IMR-90 (cell line): ENCODE data around the gene PAX5. TPM values are rescaled to one million over a fixed set of nuclear protein-coding genes. Genes with fewer than 3 reads are reported as not detected.
A peak's percentile ranks its signal among the peaks of the same experiment; 100 is the strongest.

ENCODE experiments used
- ATAC-seq: fragments of 200-7000 bp; cut with Tn5 transposase; 2 replicates; pipeline ENCODE4 v1.9.1; 2020; ENCODE audit warnings: low read depth, mild to moderate bottlenecking, moderate library complexity
- BruUV-seq: library from RNA; stranded (reverse); fragments of 400-500 nt; replicated peaks from 2 replicates; lab custom pipeline; 2021; lab: Mats Ljungman, UMichigan
- CTCF ChIA-PET: fragments of 300-600 bp; formaldehyde crosslinking; extraction: SDS; loops from one replicate; lab custom pipeline; 2021; ENCODE audit warnings: antibody characterized with exemption; lab: Yijun Ruan, JAX
- POLR2A ChIA-PET: fragments of 300-600 bp; sonication (Branson Sonifier 250); formaldehyde crosslinking; loops from one replicate; lab custom pipeline; 2022; ENCODE audit warnings: antibody characterized with exemption; ENCODE audit not compliant: unreplicated experiment; lab: Charles Lee
- DNase-seq: peaks from one replicate; pipeline ENCODE4 v3.0.0; 2013
- H2AFZ ChIP-seq: replicated peaks from 2 replicates; pipeline ENCODE3; 2013; ENCODE audit warnings: low read length, mild to moderate bottlenecking; ENCODE audit not compliant: poor library complexity
- H2AK5ac ChIP-seq: 2 replicates; pipeline ENCODE4 v1.6.1; 2013; ENCODE audit warnings: low read depth, low read length, inconsistent platforms
- H2AK9ac ChIP-seq: replicated peaks from 2 replicates; pipeline ENCODE3; 2013; ENCODE audit warnings: mild to moderate bottlenecking, low read depth, low read length, moderate library complexity; ENCODE audit not compliant: poor library complexity
- H2BK120ac ChIP-seq: 2 replicates; pipeline ENCODE4 v1.6.1; 2013; ENCODE audit warnings: low read depth, low read length, inconsistent platforms
- H2BK15ac ChIP-seq: 3 replicates; pipeline ENCODE4 v1.6.1; 2013; ENCODE audit warnings: low read depth, low read length, inconsistent platforms
- H2BK20ac ChIP-seq: 2 replicates; pipeline ENCODE4 v1.6.1; 2013; ENCODE audit warnings: low read depth, mild to moderate bottlenecking, inconsistent platforms, low read length, moderate library complexity
- H2BK5ac ChIP-seq: 2 replicates; pipeline ENCODE4 v1.6.1; 2013; ENCODE audit warnings: mild to moderate bottlenecking, low read depth, low read length, inconsistent platforms; ENCODE audit not compliant: poor library complexity, severe bottlenecking
- H3K14ac ChIP-seq: replicated peaks from 2 replicates; pipeline ENCODE4 v1.6.1; 2013; ENCODE audit warnings: low read depth, low read length, inconsistent platforms
- H3K18ac ChIP-seq: 2 replicates; pipeline ENCODE4 v1.6.1; 2013; ENCODE audit warnings: low read depth, low read length, control low read depth
- H3K23ac ChIP-seq: 2 replicates; pipeline ENCODE4 v1.6.1; 2013; ENCODE audit warnings: low read depth, low read length, inconsistent platforms
- H3K27ac ChIP-seq: 2 replicates; pipeline ENCODE4 v1.5.1; 2013; ENCODE audit warnings: mild to moderate bottlenecking, control low read depth, low read length; ENCODE audit not compliant: insufficient read depth
- H3K27me3 ChIP-seq: 2 replicates; pipeline ENCODE4 v1.6.1; 2013; ENCODE audit warnings: low read length; ENCODE audit not compliant: control insufficient read depth, insufficient read depth
- H3K36me3 ChIP-seq: 2 replicates; pipeline ENCODE4 v1.6.1; 2013; ENCODE audit warnings: low read length, mixed read lengths; ENCODE audit not compliant: control insufficient read depth, insufficient read depth
- H3K4ac ChIP-seq: 2 replicates; pipeline ENCODE4 v1.6.1; 2013; ENCODE audit warnings: low read depth, low read length, inconsistent platforms
- H3K4me1 ChIP-seq: 2 replicates; pipeline ENCODE4 v1.6.1; 2013; ENCODE audit warnings: low read length, mixed read lengths; ENCODE audit not compliant: control insufficient read depth, insufficient read depth
- H3K4me2 ChIP-seq: 2 replicates; pipeline ENCODE4 v1.6.1; 2013; ENCODE audit warnings: low read depth, mild to moderate bottlenecking, control low read depth, low read length, moderate library complexity
- H3K4me3 ChIP-seq: 2 replicates; pipeline ENCODE4 v1.5.1; 2013; ENCODE audit warnings: low read depth, mild to moderate bottlenecking, control low read depth, low read length, moderate library complexity; ENCODE audit not compliant: insufficient read depth
- H3K56ac ChIP-seq: 2 replicates; pipeline ENCODE4 v1.6.1; 2013; ENCODE audit warnings: low read length, inconsistent platforms; ENCODE audit not compliant: insufficient read depth; ENCODE audit errors: extremely low read depth
- H3K79me1 ChIP-seq, 2 experiments: 2 replicates each; pipeline ENCODE4 v1.6.1; 2013; ENCODE audit warnings: low read length in 2 of 2, inconsistent platforms in 1 of 2, low read depth in 1 of 2
- H3K9ac ChIP-seq: 2 replicates; pipeline ENCODE4 v1.6.1; 2013; ENCODE audit warnings: low read depth, low read length, control low read depth
- H3K9me1 ChIP-seq: 2 replicates; pipeline ENCODE4 v1.6.1; 2013; ENCODE audit warnings: low read length, inconsistent platforms; ENCODE audit not compliant: insufficient read depth
- H3K9me3 ChIP-seq: 2 replicates; pipeline ENCODE4 v1.6.1; 2013; ENCODE audit warnings: low read length; ENCODE audit not compliant: control insufficient read depth, insufficient read depth
- H4K20me1 ChIP-seq: 2 replicates; pipeline ENCODE4 v1.6.1; 2013; ENCODE audit warnings: low read length, inconsistent platforms; ENCODE audit not compliant: insufficient read depth
- H4K5ac ChIP-seq: 2 replicates; pipeline ENCODE4 v1.6.1; 2013; ENCODE audit warnings: mild to moderate bottlenecking, low read depth, low read length, control low read depth
- H4K8ac ChIP-seq, 2 experiments: 2 replicates each; pipeline ENCODE4 v1.6.1; 2013; ENCODE audit warnings: low read depth in 2 of 2, low read length in 2 of 2, control low read depth in 1 of 2, inconsistent platforms in 1 of 2
- H4K91ac ChIP-seq: 2 replicates; pipeline ENCODE4 v1.6.1; 2013; ENCODE audit warnings: low read depth, low read length, inconsistent platforms; ENCODE audit not compliant: insufficient read depth
- BHLHE40 ChIP-seq: fragments of 150-350 bp; IDR thresholded peaks from 2 replicates; pipeline ENCODE4 v1.6.1; 2016; ENCODE audit warnings: mild to moderate bottlenecking, low read depth, low read length
- CEBPB ChIP-seq: IDR thresholded peaks from 2 replicates; pipeline ENCODE4 v1.6.1; 2012; ENCODE audit warnings: low read depth, low read length, improper control_type of control experiment
- CHD1 ChIP-seq: IDR thresholded peaks from 2 replicates; pipeline ENCODE4 v1.6.1; 2012; ENCODE audit warnings: low read depth, low read length, improper control_type of control experiment
- FOS ChIP-seq: fragments of 150-350 bp; IDR thresholded peaks from 2 replicates; pipeline ENCODE4 v1.6.1; 2016; ENCODE audit warnings: low read depth, low read length
- MAFK ChIP-seq: IDR thresholded peaks from 2 replicates; pipeline ENCODE4 v1.6.1; 2012; ENCODE audit warnings: low read depth, low read length, improper control_type of control experiment
- MXI1 ChIP-seq: IDR thresholded peaks from 2 replicates; pipeline ENCODE4 v1.6.1; 2012; ENCODE audit warnings: low read depth, mild to moderate bottlenecking, low read length, moderate library complexity, borderline replicate concordance
- NFE2L2 ChIP-seq: fragments of 150-350 bp; IDR thresholded peaks from 2 replicates; pipeline ENCODE4 v1.6.1; 2016; ENCODE audit warnings: low read depth, mild to moderate bottlenecking, low read length
- POLR2A ChIP-seq: IDR thresholded peaks from 2 replicates; pipeline ENCODE4 v1.6.1; 2012; ENCODE audit warnings: mild to moderate bottlenecking, low read depth, low read length
- RAD21 ChIP-seq: IDR thresholded peaks from 2 replicates; pipeline ENCODE4 v1.6.1; 2012; ENCODE audit warnings: low read length, improper control_type of control experiment
- RCOR1 ChIP-seq: IDR thresholded peaks from 2 replicates; pipeline ENCODE4 v1.6.1; 2012; ENCODE audit warnings: mild to moderate bottlenecking, low read length, improper control_type of control experiment; ENCODE audit not compliant: insufficient replicate concordance
- RFX5 ChIP-seq: IDR thresholded peaks from 2 replicates; pipeline ENCODE4 v1.8.0; 2012; ENCODE audit warnings: low read depth, mild to moderate bottlenecking, low read length, moderate library complexity
- SMC3 ChIP-seq: fragments of 150-350 bp; IDR thresholded peaks from 2 replicates; pipeline ENCODE4 v1.6.1; 2016; ENCODE audit warnings: low read depth, mild to moderate bottlenecking, antibody characterized with exemption, low read length, moderate library complexity
- WGBS, 2 experiments: methylation state at CpG; one replicate each; pipeline versions ENCODE4 v1.1.5 to v1.1.7; 2013; ENCODE audit warnings: missing lambda C conversion rate in 2 of 2; ENCODE audit not compliant: insufficient read length in 1 of 2; ENCODE audit errors: extremely low coverage in 2 of 2; 5-methylcytosine and 5-hydroxymethylcytosine counted together
- dilution Hi-C: fragments of 300-500 bp; cut with HindIII; formaldehyde crosslinking; loops from one replicate; pipeline ENCODE4 v1.14.3; 2018; ENCODE audit warnings: low sequenced_read_pairs; ENCODE audit not compliant: unreplicated experiment
- in situ Hi-C: fragments of 300-500 bp; cut with MboI; formaldehyde crosslinking; loops from 3 replicates; pipeline ENCODE4 v1.14.3; 2019; ENCODE audit warnings: low sequenced_read_pairs, inconsistent platforms, mixed read lengths
- intact Hi-C: fragments of 100-400 bp; cut with micrococcal nuclease; formaldehyde crosslinking; loops from 2 replicates; pipeline ENCODE4 v1.10.0; 2022
- polyA plus RNA-seq, 3 experiments: library from polyadenylated mRNA; depleted of rRNA; stranded (reverse); fragments of >200 nt; gene quantifications; 2 replicates each; pipeline ENCODE4 v1.2.3, GENCODE V29; 2012; ENCODE audit warnings: low replicate concordance in 1 of 3
- total RNA-seq: library from RNA; depleted of rRNA; stranded (reverse); fragments of >200 nt; gene quantifications from 2 replicates; pipeline ENCODE4 v1.2.3, GENCODE V29; 2012
- TF ChIP-seq, protein P1 (sequence below): fragments of 150-350 bp; IDR thresholded peaks from 2 replicates; pipeline ENCODE4 v1.6.1; 2017; ENCODE audit warnings: mild to moderate bottlenecking, antibody characterized with exemption, low read length, low read depth
- TF ChIP-seq, protein P2 (sequence below): conservative IDR thresholded peaks from 2 replicates; pipeline ENCODE4 v1.5.1; 2012; ENCODE audit warnings: mild to moderate bottlenecking, low read depth, low read length, improper control_type of control experiment
- TF ChIP-seq, protein P3 (sequence below): fragments of 150-350 bp; IDR thresholded peaks from 2 replicates; pipeline ENCODE4 v1.6.1; 2016; ENCODE audit warnings: low read depth, mild to moderate bottlenecking, low read length, moderate library complexity, borderline replicate concordance

Gene PAX5
- total and polyA plus RNA-seq, 2 of the 4 experiments (the other 2 are of a cell fraction): not detected

DNA sequence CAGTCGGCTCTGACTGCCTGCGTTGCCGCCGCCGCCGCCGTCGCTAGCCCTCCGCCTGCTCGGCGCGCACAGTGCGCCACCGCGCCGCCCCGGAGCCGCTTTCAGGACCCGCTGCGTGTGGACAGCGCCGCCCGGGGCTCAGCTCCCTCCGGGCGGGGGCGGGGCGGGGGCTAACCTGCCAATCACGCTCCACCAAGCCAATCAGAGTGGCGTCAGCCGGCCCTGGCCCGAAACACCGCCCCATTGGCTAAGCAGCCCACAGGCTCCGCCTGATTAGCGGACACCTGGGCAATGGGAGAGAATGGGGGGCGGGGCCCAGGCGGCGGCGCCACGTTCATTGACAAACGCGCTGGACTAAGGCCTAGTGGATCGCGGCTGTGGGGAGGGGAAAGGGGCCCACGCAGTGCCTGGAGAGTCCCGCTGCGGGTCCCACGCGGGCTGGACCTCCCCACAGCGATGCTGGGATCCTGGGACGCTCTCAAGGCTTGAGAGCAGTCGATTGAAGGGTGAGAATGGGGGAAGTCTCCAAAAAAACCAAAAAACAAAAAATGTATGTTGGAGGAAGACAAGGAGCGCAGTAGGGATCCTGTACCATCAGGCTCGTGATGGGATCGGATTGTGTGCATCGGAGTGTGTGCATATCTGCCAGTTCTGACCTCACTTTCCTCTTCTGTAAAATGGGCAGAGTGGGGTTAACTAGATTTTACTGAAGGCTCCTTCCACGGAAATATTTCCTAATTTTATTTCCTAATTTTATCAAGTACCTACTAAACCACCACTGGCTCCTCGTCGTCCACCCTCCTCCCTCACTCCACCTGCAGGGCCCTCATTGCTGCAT lies 6.3 kb downstream of the PAX5 start:
- Histone ChIP-seq H2BK20ac (no peak overlapping the region), H4K20me1 (peaks cover 8% of the 10 kb centered on the region; the same call in 1 of the 2 replicates), H4K5ac (no peak overlapping the region), H3K27ac (no peak overlapping the region), H3K36me3 (no peaks in the 10 kb centered on the region), H2BK15ac (no peak overlapping the region), H2BK5ac (no peak overlapping the region), H2AK5ac (no peak overlapping the region), H3K14ac (no peak overlapping the region), H2AK9ac (peak overlapping the region; percentile 70), H3K4me2 (peak overlapping the region; percentile 56; the same call in 1 of the 2 replicates), H3K4me3 (no peak overlapping the region), H3K23ac (no peak overlapping the region), H3K4me1 (peaks cover 3% of the 10 kb centered on the region; the same call in 1 of the 2 replicates), H2BK120ac (no peak overlapping the region), H3K18ac (no peak overlapping the region), H3K9me3 (peaks cover 10% of the 10 kb centered on the region), H3K9ac (no peak overlapping the region), H4K91ac (no peak overlapping the region), H3K56ac (no peak overlapping the region), H3K4ac (no peak overlapping the region), H3K79me1 (no peaks in the 10 kb centered on the region), H2AFZ (peak overlapping the region; percentile 74), H3K27me3 (peaks cover 98% of the 10 kb centered on the region), H4K8ac (no peak overlapping the region), H3K9me1 (no peaks in the 10 kb centered on the region)
- ChIA-PET POLR2A (no interaction called here), CTCF (no interaction called here)
- WGBS, 2 experiments: 1% methylated on average over 14 of the region's 58 CpGs; no CpG with 5 or more reads in 1 of the 2 experiments
- BruUV-seq: no TSS peak
- dilution Hi-C loops: no loop called here
- in situ Hi-C loops: no loop called here
- DNase-seq (peak; percentile 81), ATAC-seq (peak; percentile 97)
- intact Hi-C loops: no loop called here
- TF ChIP-seq RAD21: no peak
- no peak for TF ChIP-seq NFE2L2
- TF ChIP-seq, protein P1, sequence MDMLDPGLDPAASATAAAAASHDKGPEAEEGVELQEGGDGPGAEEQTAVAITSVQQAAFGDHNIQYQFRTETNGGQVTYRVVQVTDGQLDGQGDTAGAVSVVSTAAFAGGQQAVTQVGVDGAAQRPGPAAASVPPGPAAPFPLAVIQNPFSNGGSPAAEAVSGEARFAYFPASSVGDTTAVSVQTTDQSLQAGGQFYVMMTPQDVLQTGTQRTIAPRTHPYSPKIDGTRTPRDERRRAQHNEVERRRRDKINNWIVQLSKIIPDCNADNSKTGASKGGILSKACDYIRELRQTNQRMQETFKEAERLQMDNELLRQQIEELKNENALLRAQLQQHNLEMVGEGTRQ: no peak
- TF ChIP-seq, protein P2, sequence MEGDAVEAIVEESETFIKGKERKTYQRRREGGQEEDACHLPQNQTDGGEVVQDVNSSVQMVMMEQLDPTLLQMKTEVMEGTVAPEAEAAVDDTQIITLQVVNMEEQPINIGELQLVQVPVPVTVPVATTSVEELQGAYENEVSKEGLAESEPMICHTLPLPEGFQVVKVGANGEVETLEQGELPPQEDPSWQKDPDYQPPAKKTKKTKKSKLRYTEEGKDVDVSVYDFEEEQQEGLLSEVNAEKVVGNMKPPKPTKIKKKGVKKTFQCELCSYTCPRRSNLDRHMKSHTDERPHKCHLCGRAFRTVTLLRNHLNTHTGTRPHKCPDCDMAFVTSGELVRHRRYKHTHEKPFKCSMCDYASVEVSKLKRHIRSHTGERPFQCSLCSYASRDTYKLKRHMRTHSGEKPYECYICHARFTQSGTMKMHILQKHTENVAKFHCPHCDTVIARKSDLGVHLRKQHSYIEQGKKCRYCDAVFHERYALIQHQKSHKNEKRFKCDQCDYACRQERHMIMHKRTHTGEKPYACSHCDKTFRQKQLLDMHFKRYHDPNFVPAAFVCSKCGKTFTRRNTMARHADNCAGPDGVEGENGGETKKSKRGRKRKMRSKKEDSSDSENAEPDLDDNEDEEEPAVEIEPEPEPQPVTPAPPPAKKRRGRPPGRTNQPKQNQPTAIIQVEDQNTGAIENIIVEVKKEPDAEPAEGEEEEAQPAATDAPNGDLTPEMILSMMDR: no peak
- TF ChIP-seq, protein P3, sequence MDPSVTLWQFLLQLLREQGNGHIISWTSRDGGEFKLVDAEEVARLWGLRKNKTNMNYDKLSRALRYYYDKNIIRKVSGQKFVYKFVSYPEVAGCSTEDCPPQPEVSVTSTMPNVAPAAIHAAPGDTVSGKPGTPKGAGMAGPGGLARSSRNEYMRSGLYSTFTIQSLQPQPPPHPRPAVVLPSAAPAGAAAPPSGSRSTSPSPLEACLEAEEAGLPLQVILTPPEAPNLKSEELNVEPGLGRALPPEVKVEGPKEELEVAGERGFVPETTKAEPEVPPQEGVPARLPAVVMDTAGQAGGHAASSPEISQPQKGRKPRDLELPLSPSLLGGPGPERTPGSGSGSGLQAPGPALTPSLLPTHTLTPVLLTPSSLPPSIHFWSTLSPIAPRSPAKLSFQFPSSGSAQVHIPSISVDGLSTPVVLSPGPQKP: no peak
- no peak for TF ChIP-seq RFX5
- TF ChIP-seq POLR2A: no peak
- TF ChIP-seq MXI1: peak; percentile 85; the same call in 1 of the 2 replicates
- TF ChIP-seq SMC3: no peak
- TF ChIP-seq RCOR1: peak; percentile 85
- TF ChIP-seq BHLHE40: no peak
- TF ChIP-seq MAFK: no peak
- TF ChIP-seq FOS: no peak
- TF ChIP-seq CHD1: no peak
- TF ChIP-seq CEBPB: no peak
